ENCODE data around the gene SLU7. TPM values are rescaled to one million over a fixed set of nuclear protein-coding genes. Genes with fewer than 3 reads are reported as not detected.

Gene SLU7
- total and polyA plus RNA-seq, 9 of the 15 experiments (the other 6 are each of a cell fraction or from before 2014, with no cell fraction given): 42.1 to 65.7 (median 54.8) TPM

DNA sequence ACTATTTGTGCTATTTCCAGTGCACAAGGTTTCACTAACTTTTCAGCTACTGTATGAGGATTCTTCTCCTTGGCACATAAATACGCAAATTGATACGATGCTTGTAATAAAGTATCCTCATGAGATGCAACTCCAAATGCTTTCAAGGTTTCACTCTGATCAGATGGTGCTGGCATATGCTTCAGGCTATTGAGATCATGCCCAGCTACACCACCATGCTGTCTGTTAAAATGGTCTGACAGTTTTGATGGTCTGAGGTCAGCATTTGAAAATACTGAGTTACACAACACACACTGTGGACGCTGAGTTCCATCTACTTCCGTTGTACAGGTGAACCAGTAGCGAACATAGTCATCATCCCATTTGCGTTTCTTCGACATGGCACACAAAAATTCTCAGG lies 23.8 kb downstream of the SLU7 start:
- DNase-seq (ENCODE audit: extremely low read depth in 1 of 4, low spot score in 3 of 4) (no peak), FAIRE-seq (no peak), ATAC-seq (no peak)
- no peak overlapping the region for H3K4me3 ChIP-seq
- no peaks in the 10 kb centered on the region for H3K4me1 ChIP-seq (replicated peaks in 1 of 2; ENCODE audit: control insufficient read depth in 2 of 2, insufficient read depth in 2 of 2, low read length in 2 of 2)
- no peaks in the 10 kb centered on the region for H4K20me1 ChIP-seq (replicated peaks; ENCODE audit: control insufficient read depth, insufficient read depth, low read length)
- no peak overlapping the region for H3K4me2 ChIP-seq (ENCODE audit: insufficient read depth, low read length)
- 70% methylated on average over 7 of the region's 7 CpGs for WGBS (ENCODE audit: insufficient coverage, low coverage, missing lambda C conversion rate)
- in situ Hi-C loops (cut with MboI): no loop called here
- H3K27me3 ChIP-seq (ENCODE audit: control insufficient read depth in 2 of 2, insufficient read depth in 2 of 2, low read length in 2 of 2): no peaks in the 10 kb centered on the region
- no peaks in the 10 kb centered on the region for H3K9me3 ChIP-seq (replicated peaks; ENCODE audit: control insufficient read depth, insufficient read depth, low read depth, low read length)
- POLR2A ChIA-PET: no interaction called here
- TF ChIP-seq, protein P1, sequence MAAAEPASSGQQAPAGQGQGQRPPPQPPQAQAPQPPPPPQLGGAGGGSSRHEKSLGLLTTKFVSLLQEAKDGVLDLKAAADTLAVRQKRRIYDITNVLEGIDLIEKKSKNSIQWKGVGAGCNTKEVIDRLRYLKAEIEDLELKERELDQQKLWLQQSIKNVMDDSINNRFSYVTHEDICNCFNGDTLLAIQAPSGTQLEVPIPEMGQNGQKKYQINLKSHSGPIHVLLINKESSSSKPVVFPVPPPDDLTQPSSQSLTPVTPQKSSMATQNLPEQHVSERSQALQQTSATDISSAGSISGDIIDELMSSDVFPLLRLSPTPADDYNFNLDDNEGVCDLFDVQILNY (CRISPR knock-in tag; IDR thresholded peaks at IDR 0.05): no peak
- TF ChIP-seq HDAC3 (IDR thresholded peaks at IDR 0.05; ENCODE audit: borderline replicate concordance, partially characterized antibody): no peak
- no peak for TF ChIP-seq NFYB (IDR thresholded peaks at IDR 0.05; ENCODE audit: extremely low read depth, insufficient read length)
- no peak for TF ChIP-seq BRD4 (IDR thresholded peaks at IDR 0.05)
- TF ChIP-seq, protein P2, sequence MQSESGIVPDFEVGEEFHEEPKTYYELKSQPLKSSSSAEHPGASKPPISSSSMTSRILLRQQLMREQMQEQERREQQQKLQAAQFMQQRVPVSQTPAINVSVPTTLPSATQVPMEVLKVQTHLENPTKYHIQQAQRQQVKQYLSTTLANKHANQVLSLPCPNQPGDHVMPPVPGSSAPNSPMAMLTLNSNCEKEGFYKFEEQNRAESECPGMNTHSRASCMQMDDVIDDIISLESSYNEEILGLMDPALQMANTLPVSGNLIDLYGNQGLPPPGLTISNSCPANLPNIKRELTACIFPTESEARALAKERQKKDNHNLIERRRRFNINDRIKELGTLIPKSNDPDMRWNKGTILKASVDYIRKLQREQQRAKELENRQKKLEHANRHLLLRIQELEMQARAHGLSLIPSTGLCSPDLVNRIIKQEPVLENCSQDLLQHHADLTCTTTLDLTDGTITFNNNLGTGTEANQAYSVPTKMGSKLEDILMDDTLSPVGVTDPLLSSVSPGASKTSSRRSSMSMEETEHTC (IDR thresholded peaks at IDR 0.05): no peak
- TF ChIP-seq ZNF644 (tag; IDR thresholded peaks at IDR 0.05; ENCODE audit: low read depth): no peak
- TF ChIP-seq, protein P3, sequence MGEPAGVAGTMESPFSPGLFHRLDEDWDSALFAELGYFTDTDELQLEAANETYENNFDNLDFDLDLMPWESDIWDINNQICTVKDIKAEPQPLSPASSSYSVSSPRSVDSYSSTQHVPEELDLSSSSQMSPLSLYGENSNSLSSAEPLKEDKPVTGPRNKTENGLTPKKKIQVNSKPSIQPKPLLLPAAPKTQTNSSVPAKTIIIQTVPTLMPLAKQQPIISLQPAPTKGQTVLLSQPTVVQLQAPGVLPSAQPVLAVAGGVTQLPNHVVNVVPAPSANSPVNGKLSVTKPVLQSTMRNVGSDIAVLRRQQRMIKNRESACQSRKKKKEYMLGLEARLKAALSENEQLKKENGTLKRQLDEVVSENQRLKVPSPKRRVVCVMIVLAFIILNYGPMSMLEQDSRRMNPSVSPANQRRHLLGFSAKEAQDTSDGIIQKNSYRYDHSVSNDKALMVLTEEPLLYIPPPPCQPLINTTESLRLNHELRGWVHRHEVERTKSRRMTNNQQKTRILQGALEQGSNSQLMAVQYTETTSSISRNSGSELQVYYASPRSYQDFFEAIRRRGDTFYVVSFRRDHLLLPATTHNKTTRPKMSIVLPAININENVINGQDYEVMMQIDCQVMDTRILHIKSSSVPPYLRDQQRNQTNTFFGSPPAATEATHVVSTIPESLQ (CRISPR knock-in tag; IDR thresholded peaks at IDR 0.05): no peak
- TF ChIP-seq, protein P4, sequence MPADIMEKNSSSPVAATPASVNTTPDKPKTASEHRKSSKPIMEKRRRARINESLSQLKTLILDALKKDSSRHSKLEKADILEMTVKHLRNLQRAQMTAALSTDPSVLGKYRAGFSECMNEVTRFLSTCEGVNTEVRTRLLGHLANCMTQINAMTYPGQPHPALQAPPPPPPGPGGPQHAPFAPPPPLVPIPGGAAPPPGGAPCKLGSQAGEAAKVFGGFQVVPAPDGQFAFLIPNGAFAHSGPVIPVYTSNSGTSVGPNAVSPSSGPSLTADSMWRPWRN (IDR thresholded peaks at IDR 0.05; ENCODE audit: low read depth): no peak
- TF ChIP-seq, protein P5, sequence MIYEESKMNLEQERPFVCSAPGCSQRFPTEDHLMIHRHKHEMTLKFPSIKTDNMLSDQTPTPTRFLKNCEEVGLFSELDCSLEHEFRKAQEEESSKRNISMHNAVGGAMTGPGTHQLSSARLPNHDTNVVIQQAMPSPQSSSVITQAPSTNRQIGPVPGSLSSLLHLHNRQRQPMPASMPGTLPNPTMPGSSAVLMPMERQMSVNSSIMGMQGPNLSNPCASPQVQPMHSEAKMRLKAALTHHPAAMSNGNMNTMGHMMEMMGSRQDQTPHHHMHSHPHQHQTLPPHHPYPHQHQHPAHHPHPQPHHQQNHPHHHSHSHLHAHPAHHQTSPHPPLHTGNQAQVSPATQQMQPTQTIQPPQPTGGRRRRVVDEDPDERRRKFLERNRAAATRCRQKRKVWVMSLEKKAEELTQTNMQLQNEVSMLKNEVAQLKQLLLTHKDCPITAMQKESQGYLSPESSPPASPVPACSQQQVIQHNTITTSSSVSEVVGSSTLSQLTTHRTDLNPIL (CRISPR knock-in tag; IDR thresholded peaks at IDR 0.05): no peak
- TF ChIP-seq KAT7 (CRISPR knock-in tag; IDR thresholded peaks at IDR 0.05; ENCODE audit: borderline replicate concordance): no peak
- no peaks in the 10 kb centered on the region for H3K9me1 ChIP-seq (ENCODE audit: control insufficient read depth, insufficient read depth, low read length)
- H3K79me2 ChIP-seq (ENCODE audit: control insufficient read depth, insufficient read depth, low read length): peaks cover 11% of the 10 kb centered on the region
- BruUV-seq (replicated peaks): no TSS peak
- no peaks in the 10 kb centered on the region for H3K36me3 ChIP-seq (ENCODE audit: control insufficient read depth, insufficient read depth, low read length)
- H3K27ac ChIP-seq (ENCODE audit: extremely low read depth, low read depth, low read length): no peak overlapping the region
- CTCF ChIA-PET (ENCODE audit: low intra/inter-chr PET ratio): no interaction called here
- no peak overlapping the region for H3K9ac ChIP-seq (ENCODE audit: insufficient read depth in 1 of 2, low read depth in 2 of 2, low read length in 2 of 2)
- H2AFZ ChIP-seq (ENCODE audit: low read depth, low read length): no peak overlapping the region
- intact Hi-C loops (cut with micrococcal nuclease): no loop called here
